LNCAP (cell line): ENCODE measurements around the gene HSH2D.

Experiments used
- TF ChIP-seq, protein P1 (sequence below): fragments of 450-650 bp; IDR thresholded peaks from 2 replicates; pipeline ENCODE4 v1.5.1; 2017; ENCODE audit warnings: mild to moderate bottlenecking

HSH2D gene

DNA sequence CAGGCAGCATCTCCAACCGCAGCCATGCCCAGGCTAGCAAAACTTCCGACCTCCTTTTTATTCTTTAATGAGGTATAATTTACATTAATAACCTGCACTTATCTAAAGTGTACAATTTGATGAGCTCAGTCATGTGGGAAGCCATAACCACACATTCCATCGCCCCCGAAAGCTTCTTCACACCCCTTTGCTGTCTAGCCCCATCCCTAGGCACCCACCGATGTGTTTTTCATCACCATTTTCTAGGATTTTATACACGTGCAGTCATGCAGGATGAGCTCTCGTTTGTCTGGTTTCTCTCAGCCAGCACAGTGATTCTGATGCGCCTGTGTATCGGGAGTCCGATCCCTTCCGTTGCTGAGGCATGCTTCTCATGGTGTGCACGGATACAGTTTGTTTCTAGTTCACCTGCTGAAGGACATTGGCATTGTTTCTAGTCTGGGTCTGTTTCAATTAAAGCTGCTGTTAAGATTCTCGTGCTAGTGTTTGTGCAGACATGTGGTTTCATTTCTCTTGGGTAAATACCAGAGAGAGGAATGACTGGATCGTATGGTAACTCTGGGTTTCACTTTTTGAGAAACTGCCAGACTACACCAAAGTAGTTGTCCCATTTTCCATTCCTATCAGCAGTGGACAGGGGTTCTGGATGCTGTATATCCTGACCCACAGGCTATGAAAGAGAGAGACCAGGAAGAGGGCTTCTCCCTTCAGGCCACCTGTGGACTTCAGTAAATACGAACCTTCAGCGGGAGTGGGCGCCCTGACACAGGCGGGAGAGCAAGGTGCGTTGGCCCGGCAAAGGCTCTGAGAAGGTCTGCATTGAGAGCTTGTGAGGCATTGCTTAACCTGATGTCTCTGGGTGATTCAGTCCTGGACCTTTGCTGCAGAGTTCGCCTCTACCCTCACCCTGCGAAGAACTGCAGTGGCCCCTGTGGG lies 59.1 kb downstream of the HSH2D start:
- TF ChIP-seq, protein P1, sequence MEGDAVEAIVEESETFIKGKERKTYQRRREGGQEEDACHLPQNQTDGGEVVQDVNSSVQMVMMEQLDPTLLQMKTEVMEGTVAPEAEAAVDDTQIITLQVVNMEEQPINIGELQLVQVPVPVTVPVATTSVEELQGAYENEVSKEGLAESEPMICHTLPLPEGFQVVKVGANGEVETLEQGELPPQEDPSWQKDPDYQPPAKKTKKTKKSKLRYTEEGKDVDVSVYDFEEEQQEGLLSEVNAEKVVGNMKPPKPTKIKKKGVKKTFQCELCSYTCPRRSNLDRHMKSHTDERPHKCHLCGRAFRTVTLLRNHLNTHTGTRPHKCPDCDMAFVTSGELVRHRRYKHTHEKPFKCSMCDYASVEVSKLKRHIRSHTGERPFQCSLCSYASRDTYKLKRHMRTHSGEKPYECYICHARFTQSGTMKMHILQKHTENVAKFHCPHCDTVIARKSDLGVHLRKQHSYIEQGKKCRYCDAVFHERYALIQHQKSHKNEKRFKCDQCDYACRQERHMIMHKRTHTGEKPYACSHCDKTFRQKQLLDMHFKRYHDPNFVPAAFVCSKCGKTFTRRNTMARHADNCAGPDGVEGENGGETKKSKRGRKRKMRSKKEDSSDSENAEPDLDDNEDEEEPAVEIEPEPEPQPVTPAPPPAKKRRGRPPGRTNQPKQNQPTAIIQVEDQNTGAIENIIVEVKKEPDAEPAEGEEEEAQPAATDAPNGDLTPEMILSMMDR, result no peak

DNA sequence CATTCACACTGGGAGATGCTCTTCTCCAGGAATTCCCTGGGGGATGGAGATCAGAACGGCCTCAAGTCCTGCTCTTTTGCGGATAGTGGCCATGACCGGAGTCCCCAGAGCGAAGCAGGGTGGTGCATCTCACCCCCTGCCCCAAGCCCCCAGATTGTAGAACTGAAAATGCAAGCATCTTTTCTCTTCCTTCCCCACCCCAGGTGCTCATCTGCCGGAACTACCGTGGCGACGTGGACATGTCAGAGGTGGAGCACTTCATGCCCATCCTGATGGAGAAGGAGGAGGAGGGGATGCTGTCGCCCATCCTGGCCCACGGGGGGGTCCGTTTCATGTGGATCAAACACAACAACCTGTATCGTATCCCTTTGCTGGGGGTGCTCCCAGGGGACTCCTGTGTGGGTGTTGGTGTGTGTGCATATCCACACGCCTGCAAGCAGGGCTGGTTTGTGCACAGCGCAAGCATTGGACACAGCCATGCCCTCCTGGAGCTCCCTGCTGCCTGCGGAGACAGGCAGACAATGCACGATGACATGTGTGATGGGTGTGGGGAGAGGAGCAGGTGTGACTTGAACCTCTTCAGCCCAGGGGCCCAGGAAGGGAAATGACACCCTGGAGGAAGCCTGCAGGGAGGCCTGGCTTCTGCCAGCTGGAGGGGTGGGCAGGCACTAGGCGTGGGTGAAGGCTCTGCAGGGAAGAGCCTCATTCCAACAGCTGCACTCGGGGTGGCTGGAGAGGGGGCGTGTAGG lies 59.9 kb downstream of the HSH2D start:
- TF ChIP-seq, protein P1, result no peak

- TF ChIP-seq, protein P1, result no peak
Observed at GRCh38 chr19:16204005-16204294, 60.5 kb downstream of the HSH2D start.

GRCh38 chr19:16205205-16206045 lies 61.9 kb downstream of the HSH2D start:
- TF ChIP-seq, protein P1, result no peak

GRCh38 chr19:16206046-16206605 lies 62.6 kb downstream of the HSH2D start:
- TF ChIP-seq, protein P1, result no peak

GRCh38 chr19:16206637-16207036 lies 63.2 kb downstream of the HSH2D start:
- TF ChIP-seq, protein P1, result no peak

DNA sequence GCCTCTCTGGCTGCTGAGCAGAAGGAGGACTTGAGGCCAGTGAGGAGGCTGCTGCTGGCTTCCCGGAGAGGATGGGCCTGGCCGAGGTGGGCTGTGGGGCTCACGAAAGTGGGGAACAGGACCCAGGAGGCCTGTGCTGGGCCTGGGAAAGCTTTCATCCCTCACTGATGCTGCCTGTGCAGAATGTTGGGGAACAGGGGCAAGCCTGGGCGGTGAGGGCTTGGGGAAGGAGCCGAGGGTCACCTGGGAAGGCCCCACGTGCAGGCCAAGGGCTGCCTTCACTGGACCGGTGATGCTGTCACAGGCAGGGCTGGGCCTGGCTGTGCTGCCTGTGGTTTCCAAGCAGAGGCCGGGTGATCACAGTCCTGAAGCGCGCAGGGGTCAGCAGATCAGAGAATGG lies 63.6 kb downstream of the HSH2D start:
- TF ChIP-seq, protein P1, result no peak
